PC-3 (cell line): ENCODE data around the gene TRAFD1.

Source experiments
- EZH2 ChIP-seq: fragments of 300-600 bp; sonication (generic); IDR thresholded peaks from one replicate; pipeline ENCODE4 v1.6.1; 2017; ENCODE audit warnings: antibody characterized with exemption, mild to moderate bottlenecking, low read length; ENCODE audit not compliant: unreplicated experiment
- EZH2phosphoT487 ChIP-seq: fragments of 300-600 bp; sonication (generic); IDR thresholded peaks from 2 replicates; pipeline ENCODE4 v1.6.1; 2018; ENCODE audit warnings: mild to moderate bottlenecking, antibody characterized with exemption, low read length, borderline replicate concordance
- TF ChIP-seq, protein P1 (sequence below): fragments of 300-600 bp; sonication (generic); conservative IDR thresholded peaks from 2 replicates; pipeline ENCODE4 v1.5.1; 2017; ENCODE audit warnings: antibody characterized with exemption, low read depth, mild to moderate bottlenecking, low read length

GRCh38 chr12:112126000-112126438 lies 659 bp downstream of the TRAFD1 start:
- TF ChIP-seq, protein P1, sequence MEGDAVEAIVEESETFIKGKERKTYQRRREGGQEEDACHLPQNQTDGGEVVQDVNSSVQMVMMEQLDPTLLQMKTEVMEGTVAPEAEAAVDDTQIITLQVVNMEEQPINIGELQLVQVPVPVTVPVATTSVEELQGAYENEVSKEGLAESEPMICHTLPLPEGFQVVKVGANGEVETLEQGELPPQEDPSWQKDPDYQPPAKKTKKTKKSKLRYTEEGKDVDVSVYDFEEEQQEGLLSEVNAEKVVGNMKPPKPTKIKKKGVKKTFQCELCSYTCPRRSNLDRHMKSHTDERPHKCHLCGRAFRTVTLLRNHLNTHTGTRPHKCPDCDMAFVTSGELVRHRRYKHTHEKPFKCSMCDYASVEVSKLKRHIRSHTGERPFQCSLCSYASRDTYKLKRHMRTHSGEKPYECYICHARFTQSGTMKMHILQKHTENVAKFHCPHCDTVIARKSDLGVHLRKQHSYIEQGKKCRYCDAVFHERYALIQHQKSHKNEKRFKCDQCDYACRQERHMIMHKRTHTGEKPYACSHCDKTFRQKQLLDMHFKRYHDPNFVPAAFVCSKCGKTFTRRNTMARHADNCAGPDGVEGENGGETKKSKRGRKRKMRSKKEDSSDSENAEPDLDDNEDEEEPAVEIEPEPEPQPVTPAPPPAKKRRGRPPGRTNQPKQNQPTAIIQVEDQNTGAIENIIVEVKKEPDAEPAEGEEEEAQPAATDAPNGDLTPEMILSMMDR: no peak
- TF ChIP-seq EZH2 (no peak), EZH2phosphoT487 (no peak)
